ENCODE results near the gene RPS2.

DNA sequence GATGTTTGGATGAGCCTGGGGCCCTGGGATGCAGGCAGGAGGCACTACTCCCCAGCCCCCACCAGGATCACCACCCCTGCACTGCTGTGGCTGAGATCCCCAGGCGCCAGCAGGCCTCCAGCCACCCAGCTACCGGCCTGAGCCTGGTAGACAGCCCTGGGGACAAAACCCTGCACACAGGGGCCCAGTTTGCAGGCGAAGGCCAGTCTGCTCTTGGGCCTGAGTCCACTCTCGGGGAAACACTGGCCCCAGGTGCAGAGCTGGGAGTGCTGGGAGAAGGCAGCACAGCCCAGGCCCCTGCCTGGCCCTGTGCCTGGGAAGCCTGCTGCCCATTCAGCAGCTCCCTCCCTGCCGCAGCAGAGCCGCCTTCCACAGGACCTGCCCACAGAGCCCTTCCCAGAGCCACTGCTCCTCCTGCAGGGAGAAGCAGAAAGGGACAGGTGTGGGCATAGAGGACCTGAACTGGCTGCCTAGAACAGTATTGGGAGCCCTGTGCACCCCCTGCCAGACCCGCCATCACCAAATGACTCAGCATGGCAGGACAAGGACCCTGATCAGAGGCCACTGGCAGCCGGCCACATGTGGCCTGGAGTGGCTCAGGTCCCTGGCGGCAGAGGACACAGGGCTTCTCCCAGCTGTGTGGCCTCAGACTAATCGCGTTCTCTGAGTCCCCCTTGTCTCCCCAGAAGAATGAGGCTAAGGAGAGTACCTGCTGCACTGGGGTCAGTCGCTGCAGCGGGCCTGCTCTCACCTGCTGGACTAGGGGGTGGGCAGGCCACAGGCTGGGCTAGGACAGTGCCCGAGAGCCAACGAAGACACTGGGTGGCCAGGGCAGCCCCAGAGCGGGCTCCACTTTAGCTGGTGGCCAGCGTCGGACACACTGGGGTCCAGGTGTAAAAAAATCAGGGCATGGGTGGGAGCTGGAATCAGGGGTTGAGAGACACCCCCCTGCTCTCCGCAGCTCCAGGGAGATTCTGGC lies 32.3 kb downstream of the RPS2 start:
- TF ChIP-seq, protein P1, sequence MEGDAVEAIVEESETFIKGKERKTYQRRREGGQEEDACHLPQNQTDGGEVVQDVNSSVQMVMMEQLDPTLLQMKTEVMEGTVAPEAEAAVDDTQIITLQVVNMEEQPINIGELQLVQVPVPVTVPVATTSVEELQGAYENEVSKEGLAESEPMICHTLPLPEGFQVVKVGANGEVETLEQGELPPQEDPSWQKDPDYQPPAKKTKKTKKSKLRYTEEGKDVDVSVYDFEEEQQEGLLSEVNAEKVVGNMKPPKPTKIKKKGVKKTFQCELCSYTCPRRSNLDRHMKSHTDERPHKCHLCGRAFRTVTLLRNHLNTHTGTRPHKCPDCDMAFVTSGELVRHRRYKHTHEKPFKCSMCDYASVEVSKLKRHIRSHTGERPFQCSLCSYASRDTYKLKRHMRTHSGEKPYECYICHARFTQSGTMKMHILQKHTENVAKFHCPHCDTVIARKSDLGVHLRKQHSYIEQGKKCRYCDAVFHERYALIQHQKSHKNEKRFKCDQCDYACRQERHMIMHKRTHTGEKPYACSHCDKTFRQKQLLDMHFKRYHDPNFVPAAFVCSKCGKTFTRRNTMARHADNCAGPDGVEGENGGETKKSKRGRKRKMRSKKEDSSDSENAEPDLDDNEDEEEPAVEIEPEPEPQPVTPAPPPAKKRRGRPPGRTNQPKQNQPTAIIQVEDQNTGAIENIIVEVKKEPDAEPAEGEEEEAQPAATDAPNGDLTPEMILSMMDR (IDR thresholded peaks at IDR 0.05) = no peak
- no peak for TF ChIP-seq POLR2A (IDR thresholded peaks at IDR 0.05)

All from lower leg skin (tissue), 3 donors.